ENCODE data around the gene CCNB1IP1.
"Not testable (repeated sequence)": the region's sequence is repeated elsewhere in the genome, so short reads cannot be mapped to it uniquely, and the experiment has no call there.

Gene CCNB1IP1

DNA sequence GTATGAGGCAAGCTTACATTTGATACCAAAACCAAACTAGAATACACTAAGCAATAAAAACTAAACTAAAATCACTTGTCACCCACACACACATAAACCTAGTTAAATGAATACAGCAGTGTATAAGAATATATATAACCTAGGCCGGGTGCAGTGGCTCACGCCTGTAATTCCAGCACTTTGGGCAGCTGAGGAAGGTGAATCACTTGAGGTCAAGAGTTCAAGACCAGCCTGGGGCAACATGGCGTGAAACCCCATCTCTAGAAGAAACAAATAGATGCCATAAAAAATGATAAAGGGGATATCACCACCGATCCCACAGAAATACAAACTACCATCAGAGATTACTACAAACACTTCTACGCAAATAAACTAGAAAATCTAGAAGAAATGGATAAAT, 68.7 kb downstream of the CCNB1IP1 start:
- not testable (repeated sequence) for H2AK5ac ChIP-seq (ENCODE audit: low read depth, low read length); DNase-seq (ENCODE audit: low spot score); H3K27me3 ChIP-seq (ENCODE audit: control insufficient read depth in 3 of 3, insufficient read depth in 3 of 3, low read depth in 1 of 3, low read length in 3 of 3); H2AFZ ChIP-seq (ENCODE audit: low read length); H3K36me3 ChIP-seq (replicated peaks in 1 of 2; ENCODE audit: control insufficient read depth in 2 of 2, insufficient read depth in 2 of 2, low read length in 2 of 2); H3K27ac ChIP-seq (replicated peaks; ENCODE audit: low read length); H4K8ac ChIP-seq (ENCODE audit: low read depth, low read length); H3K18ac ChIP-seq (ENCODE audit: low read length); H4K91ac ChIP-seq (ENCODE audit: low read depth, low read length, poor library complexity); H3K23ac ChIP-seq (ENCODE audit: low read depth, low read length, poor library complexity); H3K4me1 ChIP-seq (ENCODE audit: control insufficient read depth in 2 of 2, insufficient read depth in 1 of 2, low read depth in 1 of 2, low read length in 2 of 2); H2BK15ac ChIP-seq (ENCODE audit: low read length); H2BK5ac ChIP-seq (ENCODE audit: low read length); H3K4ac ChIP-seq (ENCODE audit: low read length); H3K14ac ChIP-seq (ENCODE audit: low read length); H3K9me3 ChIP-seq (replicated peaks in 1 of 2; ENCODE audit: control insufficient read depth in 2 of 2, insufficient read depth in 1 of 2, low read depth in 1 of 2, low read length in 2 of 2); H2BK120ac ChIP-seq (ENCODE audit: low read depth, low read length); H2BK12ac ChIP-seq (ENCODE audit: low read length); H3K79me1 ChIP-seq (ENCODE audit: low read depth, low read length); H3K4me2 ChIP-seq (ENCODE audit: insufficient read depth, low read length, poor library complexity, severe bottlenecking); H3K9ac ChIP-seq (ENCODE audit: low read depth, low read length, poor library complexity); H3K4me3 ChIP-seq (ENCODE audit: low read length in 2 of 2)
- no CpG with 5 or more reads among the region's 5 CpGs for WGBS, 2 donors (ENCODE audit: extremely low coverage in 2 of 2, insufficient read length in 2 of 2, insufficient replicate concordance in 1 of 2)

DNA sequence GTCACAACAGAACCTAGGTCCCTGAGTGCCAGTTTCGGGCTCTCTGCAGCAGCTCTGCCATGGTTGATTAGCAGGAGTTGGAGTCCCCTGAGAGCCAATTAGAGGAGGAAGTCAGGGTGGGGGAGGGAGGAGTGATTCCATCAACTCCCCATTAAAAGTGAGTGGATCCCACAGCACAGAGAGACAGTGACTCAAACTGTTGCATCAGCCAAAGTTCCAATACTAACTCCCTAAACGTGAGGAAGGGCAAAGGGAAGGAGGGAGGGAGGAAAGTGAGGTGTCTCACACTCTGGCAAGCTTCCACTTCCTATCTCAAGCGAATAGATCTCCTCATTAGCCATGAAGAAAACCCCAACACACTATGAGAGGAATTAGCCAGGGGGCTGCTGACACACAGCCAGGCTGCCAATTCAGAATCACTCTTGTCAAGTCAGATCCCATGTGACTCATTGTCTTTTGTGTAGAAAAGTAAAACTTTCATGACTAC, 70.4 kb downstream of the CCNB1IP1 start:
- no CpG with 5 or more reads among the region's 3 CpGs for WGBS, 2 donors (ENCODE audit: extremely low coverage in 2 of 2, insufficient read length in 2 of 2, insufficient replicate concordance in 1 of 2)

More for the DNA sequence above, 70.4 kb downstream of the CCNB1IP1 start:
- no peak overlapping the region for H3K14ac ChIP-seq (ENCODE audit: low read length)
- H3K79me1 ChIP-seq (ENCODE audit: low read depth, low read length) = no peaks in the 10 kb centered on the region
- no peak overlapping the region for H3K4me2 ChIP-seq (ENCODE audit: insufficient read depth, low read length, poor library complexity, severe bottlenecking)
- H3K36me3 ChIP-seq (replicated peaks in 1 of 2; ENCODE audit: control insufficient read depth in 2 of 2, insufficient read depth in 2 of 2, low read length in 2 of 2) = no peaks in the 10 kb centered on the region
- H3K18ac ChIP-seq (ENCODE audit: low read length) = no peak overlapping the region
- no peak overlapping the region for H3K23ac ChIP-seq (ENCODE audit: low read depth, low read length, poor library complexity)
- H3K27me3 ChIP-seq (ENCODE audit: control insufficient read depth in 3 of 3, insufficient read depth in 3 of 3, low read depth in 1 of 3, low read length in 3 of 3) = peaks cover 0 to 2% (median 0%) of the 10 kb centered on the region in 3 experiments
- no peak for DNase-seq (ENCODE audit: low spot score)
- H2BK120ac ChIP-seq (ENCODE audit: low read depth, low read length) = no peak overlapping the region
- no peak overlapping the region for H2AK5ac ChIP-seq (ENCODE audit: low read depth, low read length)
- no peak overlapping the region for H4K8ac ChIP-seq (ENCODE audit: low read depth, low read length)
- no peak overlapping the region for H3K9ac ChIP-seq (ENCODE audit: low read depth, low read length, poor library complexity)
- H2BK5ac ChIP-seq (ENCODE audit: low read length) = no peak overlapping the region
- H4K91ac ChIP-seq (ENCODE audit: low read depth, low read length, poor library complexity) = no peak overlapping the region
- H2AFZ ChIP-seq (ENCODE audit: low read length) = peak overlapping the region; percentile 67
- peak overlapping the region in 1 of 2 donors; percentile 25 for H3K4me3 ChIP-seq (ENCODE audit: low read length in 2 of 2)
- peaks cover 0 to 5% of the 10 kb centered on the region in 2 donors for H3K4me1 ChIP-seq (ENCODE audit: control insufficient read depth in 2 of 2, insufficient read depth in 1 of 2, low read depth in 1 of 2, low read length in 2 of 2)
- H2BK12ac ChIP-seq (ENCODE audit: low read length) = no peak overlapping the region
- H3K9me3 ChIP-seq (replicated peaks in 1 of 2; ENCODE audit: control insufficient read depth in 2 of 2, insufficient read depth in 1 of 2, low read depth in 1 of 2, low read length in 2 of 2) = peaks cover 0 to 7% of the 10 kb centered on the region in 2 donors
- H3K4ac ChIP-seq (ENCODE audit: low read length) = no peak overlapping the region
- no peak overlapping the region for H3K27ac ChIP-seq (replicated peaks; ENCODE audit: low read length)
- no peak overlapping the region for H2BK15ac ChIP-seq (ENCODE audit: low read length)

Small RNA genes lying within 50 kb of the gene (small RNA-seq; reads per million reads assigned to genes)
- 6.3 reads per million, percentile 33 among the genes with 10 or more reads in this experiment for gene SNORA79B (ENCODE audit: insufficient read depth)
- 521 reads per million, percentile 98 among the genes with 10 or more reads in this experiment for gene SNORD126 (ENCODE audit: insufficient read depth)

All from neuronal stem cell (in vitro differentiated cells).